WTC11 (cell line): ENCODE data around the gene STK35. TPM values are rescaled to one million over a fixed set of nuclear protein-coding genes. Genes with fewer than 3 reads are reported as not detected.

ENCODE experiments used
- ATAC-seq: fragments of 200-7000 bp; cut with Tn5 transposase; 2 replicates; pipeline ENCODE4 v1.10.0; 2021; ENCODE audit warnings: mild to moderate bottlenecking, moderate library complexity
- CTCF ChIA-PET: fragments of 300-600 bp; sonication (Branson Sonifier 250); formaldehyde crosslinking; loops from one replicate; lab custom pipeline; 2021; ENCODE audit warnings: antibody characterized with exemption; lab: Charles Lee
- POLR2A ChIA-PET: fragments of 350-600 bp; sonication (Branson Sonifier 250); formaldehyde crosslinking; loops from one replicate; lab custom pipeline; 2021; ENCODE audit warnings: antibody characterized with exemption; lab: Charles Lee
- DNase-seq: peaks from one replicate; pipeline ENCODE4 v3.0.0; 2021; ENCODE audit warnings: low spot score
- H3K27ac Mint-ChIP-seq: 2 replicates; pipeline ENCODE4 v1.8.0; 2021; ENCODE audit warnings: mixed read lengths
- H3K27me3 Mint-ChIP-seq: 2 replicates; pipeline ENCODE4 v1.8.0; 2021; ENCODE audit warnings: low read depth, mild to moderate bottlenecking, moderate library complexity, mixed read lengths
- H3K36me3 Mint-ChIP-seq: 2 replicates; pipeline ENCODE4 v1.8.0; 2021; ENCODE audit warnings: mixed read lengths
- H3K4me1 Mint-ChIP-seq: 2 replicates; pipeline ENCODE4 v1.8.0; 2022; ENCODE audit warnings: mixed read lengths
- H3K4me3 Mint-ChIP-seq: 2 replicates; pipeline ENCODE4 v1.8.0; 2021; ENCODE audit warnings: mild to moderate bottlenecking, moderate library complexity, mixed read lengths
- H3K9me3 Mint-ChIP-seq: 2 replicates; pipeline ENCODE4 v1.8.0; 2021; ENCODE audit warnings: mixed read lengths
- CTCF ChIP-seq: fragments of 200-600 bp; IDR thresholded peaks from 2 replicates; pipeline ENCODE4 v1.8.0; 2022; ENCODE audit warnings: antibody characterized with exemption
- E2F1 ChIP-seq: sonication (generic); formaldehyde crosslinking; IDR thresholded peaks from 2 replicates; pipeline ENCODE4 v1.8.0; 2022; ENCODE audit warnings: mild to moderate bottlenecking, missing genetic modification reagents
- E2F4 ChIP-seq: sonication (generic); formaldehyde crosslinking; IDR thresholded peaks from 2 replicates; pipeline ENCODE4 v1.8.1; 2022; ENCODE audit warnings: low read depth, mild to moderate bottlenecking, moderate library complexity, missing genetic modification reagents, borderline replicate concordance
- ELF4 ChIP-seq: sonication (generic); formaldehyde crosslinking; IDR thresholded peaks from 2 replicates; pipeline ENCODE4 v1.8.1; 2022; ENCODE audit warnings: low read depth, mild to moderate bottlenecking, moderate library complexity, missing genetic modification reagents
- ESRRA ChIP-seq: sonication (generic); formaldehyde crosslinking; IDR thresholded peaks from 2 replicates; pipeline ENCODE4 v1.8.1; 2022; ENCODE audit warnings: mild to moderate bottlenecking, missing genetic modification reagents, borderline replicate concordance
- KAT7 ChIP-seq: sonication (generic); formaldehyde crosslinking; IDR thresholded peaks from 2 replicates; pipeline ENCODE4 v1.8.1; 2023; ENCODE audit warnings: missing genetic modification reagents, mild to moderate bottlenecking, borderline replicate concordance
- MXD4 ChIP-seq: fragments of 250-450 bp; sonication (Bioruptor Pico); IDR thresholded peaks from 2 replicates; pipeline ENCODE4 v1.8.0; 2021; ENCODE audit warnings: mild to moderate bottlenecking, moderate library complexity, borderline replicate concordance
- NR3C1 ChIP-seq: sonication (generic); formaldehyde crosslinking; conservative IDR thresholded peaks from 2 replicates; pipeline ENCODE4 v1.8.1; 2023; ENCODE audit warnings: low read depth, mild to moderate bottlenecking, missing genetic modification reagents
- SOX15 ChIP-seq: fragments of 250-450 bp; sonication (Bioruptor Pico); IDR thresholded peaks from 2 replicates; pipeline ENCODE4 v1.9.0; 2021; ENCODE audit warnings: mild to moderate bottlenecking
- TP53 ChIP-seq: sonication (generic); formaldehyde crosslinking; IDR thresholded peaks from 2 replicates; pipeline ENCODE4 v1.8.1; 2023; ENCODE audit warnings: mild to moderate bottlenecking, missing genetic modification reagents
- USF2 ChIP-seq: sonication (generic); formaldehyde crosslinking; IDR thresholded peaks from 2 replicates; pipeline ENCODE4 v1.8.1; 2023; ENCODE audit warnings: mild to moderate bottlenecking, missing genetic modification reagents, moderate library complexity
- ZBTB43 ChIP-seq: sonication (generic); formaldehyde crosslinking; IDR thresholded peaks from 2 replicates; pipeline ENCODE4 v1.8.1; 2023; ENCODE audit warnings: mild to moderate bottlenecking, missing genetic modification reagents
- ZNF219 ChIP-seq: sonication (generic); formaldehyde crosslinking; IDR thresholded peaks from 2 replicates; pipeline ENCODE4 v1.8.0; 2023; ENCODE audit warnings: missing genetic modification reagents, mild to moderate bottlenecking, borderline replicate concordance
- total RNA-seq: library from RNA; stranded (reverse); gene quantifications from 3 replicates; pipeline ENCODE4 v1.2.3, GENCODE V29; 2021
- TF ChIP-seq, protein P1 (sequence below): fragments of 250-450 bp; sonication (Bioruptor Pico); IDR thresholded peaks from 2 replicates; pipeline ENCODE4 v2.1.2; 2022; ENCODE audit warnings: mild to moderate bottlenecking, moderate library complexity
- TF ChIP-seq, protein P2 (sequence below): sonication (generic); formaldehyde crosslinking; IDR thresholded peaks from 2 replicates; pipeline ENCODE4 v1.8.1; 2023; ENCODE audit warnings: mild to moderate bottlenecking, missing genetic modification reagents, borderline replicate concordance

Gene STK35
- total RNA-seq, 1 experiment from 2014 or later: 37.2 TPM

- DNase-seq (no peak), ATAC-seq (peak; percentile 80)
- peak overlapping the region; percentile 23 for H3K27ac Mint-ChIP-seq
- ChIA-PET POLR2A (no interaction called here), CTCF (interaction anchor here (0.6 to 1.1 kb wide), 5 partner anchors 83 to 299 kb away, joined by 3 to 7 read pairs (median 4); no protein-coding TSS in a partner anchor)
- H3K4me3 Mint-ChIP-seq: no peak overlapping the region
- H3K36me3 Mint-ChIP-seq: no peaks in the 10 kb centered on the region
- TF ChIP-seq, protein P1, sequence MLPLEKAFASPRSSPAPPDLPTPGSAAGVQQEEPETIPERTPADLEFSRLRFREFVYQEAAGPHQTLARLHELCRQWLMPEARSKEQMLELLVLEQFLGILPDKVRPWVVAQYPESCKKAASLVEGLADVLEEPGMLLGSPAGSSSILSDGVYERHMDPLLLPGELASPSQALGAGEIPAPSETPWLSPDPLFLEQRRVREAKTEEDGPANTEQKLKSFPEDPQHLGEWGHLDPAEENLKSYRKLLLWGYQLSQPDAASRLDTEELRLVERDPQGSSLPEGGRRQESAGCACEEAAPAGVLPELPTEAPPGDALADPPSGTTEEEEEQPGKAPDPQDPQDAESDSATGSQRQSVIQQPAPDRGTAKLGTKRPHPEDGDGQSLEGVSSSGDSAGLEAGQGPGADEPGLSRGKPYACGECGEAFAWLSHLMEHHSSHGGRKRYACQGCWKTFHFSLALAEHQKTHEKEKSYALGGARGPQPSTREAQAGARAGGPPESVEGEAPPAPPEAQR (CRISPR knock-in tag): no peak
- no peak for TF ChIP-seq E2F4 (CRISPR knock-in tag)
- TF ChIP-seq MXD4 (CRISPR knock-in tag): no peak
- no peak for TF ChIP-seq TP53
- TF ChIP-seq E2F1 (CRISPR knock-in tag): no peak
- TF ChIP-seq NR3C1 (CRISPR knock-in tag): no peak
- TF ChIP-seq ZNF219: no peak
- TF ChIP-seq ELF4 (CRISPR knock-in tag): no peak
- TF ChIP-seq, protein P2, sequence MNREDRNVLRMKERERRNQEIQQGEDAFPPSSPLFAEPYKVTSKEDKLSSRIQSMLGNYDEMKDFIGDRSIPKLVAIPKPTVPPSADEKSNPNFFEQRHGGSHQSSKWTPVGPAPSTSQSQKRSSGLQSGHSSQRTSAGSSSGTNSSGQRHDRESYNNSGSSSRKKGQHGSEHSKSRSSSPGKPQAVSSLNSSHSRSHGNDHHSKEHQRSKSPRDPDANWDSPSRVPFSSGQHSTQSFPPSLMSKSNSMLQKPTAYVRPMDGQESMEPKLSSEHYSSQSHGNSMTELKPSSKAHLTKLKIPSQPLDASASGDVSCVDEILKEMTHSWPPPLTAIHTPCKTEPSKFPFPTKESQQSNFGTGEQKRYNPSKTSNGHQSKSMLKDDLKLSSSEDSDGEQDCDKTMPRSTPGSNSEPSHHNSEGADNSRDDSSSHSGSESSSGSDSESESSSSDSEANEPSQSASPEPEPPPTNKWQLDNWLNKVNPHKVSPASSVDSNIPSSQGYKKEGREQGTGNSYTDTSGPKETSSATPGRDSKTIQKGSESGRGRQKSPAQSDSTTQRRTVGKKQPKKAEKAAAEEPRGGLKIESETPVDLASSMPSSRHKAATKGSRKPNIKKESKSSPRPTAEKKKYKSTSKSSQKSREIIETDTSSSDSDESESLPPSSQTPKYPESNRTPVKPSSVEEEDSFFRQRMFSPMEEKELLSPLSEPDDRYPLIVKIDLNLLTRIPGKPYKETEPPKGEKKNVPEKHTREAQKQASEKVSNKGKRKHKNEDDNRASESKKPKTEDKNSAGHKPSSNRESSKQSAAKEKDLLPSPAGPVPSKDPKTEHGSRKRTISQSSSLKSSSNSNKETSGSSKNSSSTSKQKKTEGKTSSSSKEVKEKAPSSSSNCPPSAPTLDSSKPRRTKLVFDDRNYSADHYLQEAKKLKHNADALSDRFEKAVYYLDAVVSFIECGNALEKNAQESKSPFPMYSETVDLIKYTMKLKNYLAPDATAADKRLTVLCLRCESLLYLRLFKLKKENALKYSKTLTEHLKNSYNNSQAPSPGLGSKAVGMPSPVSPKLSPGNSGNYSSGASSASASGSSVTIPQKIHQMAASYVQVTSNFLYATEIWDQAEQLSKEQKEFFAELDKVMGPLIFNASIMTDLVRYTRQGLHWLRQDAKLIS (CRISPR knock-in tag): no peak
- TF ChIP-seq ZBTB43 (CRISPR knock-in tag): no peak
- no peak for TF ChIP-seq USF2 (CRISPR knock-in tag)
- TF ChIP-seq ESRRA (CRISPR knock-in tag): no peak
- TF ChIP-seq KAT7 (CRISPR knock-in tag): no peak
- H3K9me3 Mint-ChIP-seq: no peaks in the 10 kb centered on the region
- H3K27me3 Mint-ChIP-seq: no peaks in the 10 kb centered on the region; the same call in 1 of the 2 replicates
- H3K4me1 Mint-ChIP-seq: peaks cover 27% of the 10 kb centered on the region
Observed at GRCh38 chr20:2089447-2089846, 12.2 kb upstream of the STK35 start.

DNA sequence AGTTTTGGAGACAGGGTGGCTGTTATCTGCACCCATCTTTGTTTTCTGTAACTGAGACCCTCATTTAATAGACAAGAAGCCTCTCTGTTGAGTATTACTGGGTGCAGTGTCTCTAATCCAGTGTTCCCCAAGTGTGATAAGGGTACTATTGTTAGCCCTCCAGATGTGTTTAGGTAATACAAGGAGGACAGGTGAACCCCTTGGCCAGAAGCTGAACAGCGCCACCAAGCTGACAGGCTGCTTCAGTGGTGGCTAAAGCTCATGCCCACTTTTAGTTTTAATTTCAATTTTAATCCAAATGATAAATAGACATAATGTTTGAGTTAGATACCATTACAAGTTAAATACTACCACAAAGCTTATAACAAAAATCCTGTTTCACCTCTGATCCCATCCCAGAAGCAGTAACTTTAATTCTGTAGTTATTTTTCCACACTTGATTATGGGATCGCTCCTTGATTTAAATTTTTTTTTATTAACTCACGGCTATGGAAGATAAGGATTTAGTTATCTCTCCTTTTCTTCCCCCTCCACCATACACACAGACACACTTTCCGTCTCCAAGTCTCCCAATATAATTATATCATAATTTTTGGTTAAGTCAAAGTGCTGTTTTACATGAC, 8.4 kb upstream of the STK35 start:
- DNase-seq (peak; percentile 71), ATAC-seq (peak; percentile 67)
- CTCF ChIA-PET: interaction anchor here (0.6 to 5.3 kb wide), 30 partner anchors 10 to 359 kb away, joined by 3 to 51 read pairs (median 4); partner anchors contain the start of gene STK35
- TF ChIP-seq CTCF (peak; percentile 47; the same call in 1 of the 2 replicates), SOX15 (CRISPR knock-in tag) (no peak)
- Mint-ChIP-seq H3K9me3 (no peaks in the 10 kb centered on the region), H3K36me3 (no peaks in the 10 kb centered on the region), H3K27ac (no peak overlapping the region), H3K4me3 (no peak overlapping the region), H3K27me3 (no peaks in the 10 kb centered on the region; the same call in 1 of the 2 replicates), H3K4me1 (peaks cover 16% of the 10 kb centered on the region)
- POLR2A ChIA-PET: no interaction called here
